ENCODE data around the gene ARVCF. TPM values are rescaled to one million over a fixed set of nuclear protein-coding genes. Genes with fewer than 3 reads are reported as not detected.

The ARVCF gene
- total and polyA plus RNA-seq, 9 of the 15 experiments (the other 6 are each of a cell fraction or from before 2014, with no cell fraction given), result 0.03 to 97.4 (median 15.6) TPM

DNA sequence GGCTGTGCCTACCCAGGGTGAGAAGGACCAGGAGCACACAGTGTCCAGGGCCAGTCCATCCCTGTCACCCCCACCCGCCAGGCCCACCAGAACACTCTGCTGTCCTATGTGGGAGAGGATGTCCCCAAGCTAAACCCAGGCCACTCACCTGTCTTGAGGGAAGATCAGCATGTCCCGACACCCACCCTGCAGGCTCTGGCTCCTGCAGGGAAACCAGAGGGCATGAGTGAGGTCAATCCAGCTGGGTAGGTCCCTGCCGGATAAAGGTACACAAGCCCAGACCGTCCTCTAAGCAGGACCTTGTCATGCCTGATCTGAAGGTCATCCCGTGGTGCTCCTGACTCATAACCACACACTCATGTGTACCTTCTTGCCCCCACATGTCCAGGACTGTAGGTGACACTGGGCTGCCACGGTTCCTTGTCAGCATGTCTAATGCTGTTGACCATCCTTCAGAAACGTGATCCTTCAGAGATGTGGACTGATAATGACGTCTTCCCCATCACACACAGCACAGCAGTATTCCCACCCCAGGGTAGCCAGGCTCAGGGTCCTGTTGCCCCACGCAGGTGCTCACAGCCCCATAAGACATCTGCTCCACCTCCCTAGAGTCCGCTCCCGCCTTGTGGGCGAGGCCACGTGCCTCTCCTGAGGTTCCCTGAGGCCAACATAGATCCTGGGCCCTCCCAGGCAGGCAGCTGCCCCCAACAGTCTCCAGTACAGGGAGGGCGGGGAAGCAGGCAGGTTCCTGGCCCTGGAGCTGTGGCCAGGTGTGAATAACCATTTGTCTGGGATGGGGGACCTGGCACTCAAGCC is 6.1 kb downstream of the ARVCF start (continued):
- TF ChIP-seq TBL1XR1 (IDR thresholded peaks at IDR 0.05; ENCODE audit: low read length in 2 of 2) (0 out of 4 replicates have a peak, but pooled peaks of 1 of the 2 experiments have one; percentile 8), ZEB2 (IDR thresholded peaks at IDR 0.05) (no peak), TAF1 (IDR thresholded peaks at IDR 0.05; ENCODE audit: control insufficient read depth, extremely low read depth, insufficient read depth, low read length, severe bottlenecking) (no peak), SRF (CRISPR knock-in tag; IDR thresholded peaks at IDR 0.05) (no peak; a peak in 1 of 4 replicates), BACH1 (tag; IDR thresholded peaks at IDR 0.05) (no peak), ZNF717 (CRISPR knock-in tag; IDR thresholded peaks at IDR 0.05) (no peak), ILK (tag; IDR thresholded peaks at IDR 0.05; ENCODE audit: borderline replicate concordance, low read depth) (no peak), ARID4B (CRISPR knock-in tag; IDR thresholded peaks at IDR 0.05) (no peak), ERF (CRISPR knock-in tag; IDR thresholded peaks at IDR 0.05) (0 out of 2 replicates have a peak, but pooled peaks have one; percentile 7), FOXK2 (conservative IDR thresholded peaks at IDR 0.05 in 1 of 2, IDR thresholded peaks at IDR 0.05 in 1 of 2; ENCODE audit: low read depth in 2 of 2) (no peak), ZNF668 (CRISPR knock-in tag; IDR thresholded peaks at IDR 0.05) (peak; percentile 34; the same call in 1 of the 2 replicates), CUX1 (CRISPR knock-in tag; IDR thresholded peaks at IDR 0.05) (no peak), ZC3H4 (CRISPR knock-in tag; IDR thresholded peaks at IDR 0.05; ENCODE audit: borderline replicate concordance) (no peak)

Data from K562 (cell line).